IgD-negative memory B cell (primary cell): ENCODE data around the gene COX14. TPM values are rescaled to one million over a fixed set of nuclear protein-coding genes. Genes with fewer than 3 reads are reported as not detected.
A peak's percentile ranks its signal among the peaks of the same experiment; 100 is the strongest.

Experiments used
- H3K27ac Mint-ChIP-seq, 3 donors: one replicate each; pipeline ENCODE4 v1.8.0; 2020 to 2022; ENCODE audit warnings: mild to moderate bottlenecking in 3 of 3, mixed read lengths in 3 of 3, moderate library complexity in 1 of 3
- H3K27me3 Mint-ChIP-seq: one replicate; pipeline ENCODE4 v1.8.0; 2021; ENCODE audit warnings: mixed read lengths
- H3K36me3 Mint-ChIP-seq: one replicate; pipeline ENCODE4 v1.8.0; 2020; ENCODE audit warnings: mild to moderate bottlenecking, mixed read lengths
- H3K4me1 Mint-ChIP-seq, 3 donors: one replicate each; pipeline ENCODE4 v1.8.0; 2020 to 2022; ENCODE audit warnings: mixed read lengths in 3 of 3, mild to moderate bottlenecking in 1 of 3
- H3K4me3 Mint-ChIP-seq, 4 donors: one replicate each; pipeline ENCODE4 v1.8.0; 2020 to 2022; ENCODE audit warnings: mild to moderate bottlenecking in 4 of 4, mixed read lengths in 4 of 4, moderate library complexity in 3 of 4
- H3K9me3 Mint-ChIP-seq, 3 donors: one replicate each; pipeline ENCODE4 v1.8.0; 2020 to 2021; ENCODE audit warnings: mixed read lengths in 3 of 3, mild to moderate bottlenecking in 1 of 3
- polyA plus RNA-seq: library from polyadenylated mRNA; unstranded; fragments of 300-500 nt; fragmentation: Illumina TruSeq; gene quantifications from one replicate; pipeline ENCODE4 v1.2.3, GENCODE V29; 2021

The COX14 gene
- polyA plus RNA-seq, 1 donor from 2014 or later, result 224 TPM

DNA sequence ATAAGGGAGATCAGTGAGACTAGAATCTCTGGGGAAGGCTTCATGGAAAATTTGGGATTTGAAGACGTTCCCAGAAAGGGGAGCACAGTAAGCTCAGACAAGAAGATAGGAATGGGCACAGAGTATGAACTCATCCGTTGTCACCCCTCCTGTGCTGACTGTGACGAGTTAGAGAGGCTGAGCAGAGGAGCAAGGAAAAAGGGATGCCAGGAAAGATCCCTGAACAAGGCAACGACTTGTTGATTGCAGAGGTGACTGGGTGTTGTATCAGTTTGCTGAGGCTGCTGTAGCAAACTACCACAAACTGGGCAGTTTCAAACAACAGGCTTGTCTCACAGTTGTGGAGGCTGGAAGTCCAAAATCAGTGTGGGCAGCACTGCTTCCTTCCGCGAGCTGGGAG, 14.1 kb upstream of the COX14 start:
- Mint-ChIP-seq H3K9me3 (no peaks in the 10 kb centered on the region), H3K27me3 (no peaks in the 10 kb centered on the region), H3K4me1 (peaks cover 0 to 2% (median 0%) of the 10 kb centered on the region in 3 donors), H3K27ac (no peak overlapping the region), H3K36me3 (peaks cover 6% of the 10 kb centered on the region), H3K4me3 (no peak overlapping the region)

DNA sequence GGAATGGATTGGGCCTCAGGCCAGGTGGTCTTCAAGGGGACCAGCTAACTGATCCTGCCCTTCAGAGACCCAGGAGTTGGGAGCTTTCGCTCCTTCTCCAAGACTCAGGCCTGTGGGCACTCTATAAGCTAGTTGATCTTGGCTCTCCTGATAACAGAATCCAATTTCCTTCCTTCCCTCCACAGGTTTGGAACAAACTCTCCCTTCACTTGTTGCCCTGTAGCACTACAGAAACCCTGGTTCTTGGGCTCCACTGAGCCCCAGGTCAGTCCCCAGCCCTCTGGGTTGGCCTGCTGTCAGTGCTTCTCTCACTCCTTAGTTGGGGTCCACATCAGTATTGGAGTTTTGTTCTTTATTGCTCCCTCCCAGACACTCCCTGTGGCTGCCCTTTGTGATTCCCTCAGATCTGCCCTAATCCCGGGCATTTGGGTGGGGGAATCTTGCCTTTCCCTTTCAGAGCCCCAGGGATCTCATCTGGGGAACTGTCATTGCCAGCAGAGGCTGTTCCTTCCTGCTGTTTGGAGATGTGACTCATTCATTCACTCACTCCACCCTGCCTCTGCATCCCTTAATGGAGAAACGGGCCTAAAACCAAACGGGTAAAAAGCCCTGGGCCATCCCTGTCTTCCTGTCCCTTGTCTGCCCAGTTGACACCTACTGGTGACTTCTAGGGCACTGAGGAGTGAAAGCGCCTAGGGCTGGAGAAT, 12.6 kb upstream of the COX14 start:
- H3K36me3 Mint-ChIP-seq, result peaks cover 6% of the 10 kb centered on the region
- no peak overlapping the region for H3K27ac Mint-ChIP-seq
- no peaks in the 10 kb centered on the region for H3K9me3 Mint-ChIP-seq
- H3K4me3 Mint-ChIP-seq, result no peak overlapping the region
- H3K4me1 Mint-ChIP-seq, result peaks cover 0 to 2% (median 0%) of the 10 kb centered on the region in 3 donors
- H3K27me3 Mint-ChIP-seq, result no peaks in the 10 kb centered on the region

DNA sequence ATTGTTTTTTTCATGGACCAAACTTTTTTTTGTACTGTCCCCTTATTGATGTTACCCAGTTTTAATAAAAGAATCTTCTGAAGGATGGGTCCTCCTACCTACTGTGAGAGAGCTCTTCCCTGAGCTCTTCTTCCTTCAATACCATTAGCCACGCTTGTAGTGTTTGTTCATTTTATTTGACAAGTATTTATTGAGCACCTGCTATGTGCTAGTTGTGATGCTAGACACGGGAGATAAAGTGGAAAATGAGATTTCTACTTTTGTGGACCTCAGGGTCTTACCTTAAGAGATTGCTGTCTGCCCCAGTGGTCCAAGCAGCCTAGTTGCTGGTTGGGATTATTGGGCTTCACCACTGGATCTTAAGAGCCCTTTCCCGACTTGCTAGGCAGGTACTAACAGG, 11.5 kb upstream of the COX14 start:
- peaks cover 0 to 2% (median 0%) of the 10 kb centered on the region in 3 donors for H3K4me1 Mint-ChIP-seq
- H3K27me3 Mint-ChIP-seq, result no peaks in the 10 kb centered on the region
- H3K4me3 Mint-ChIP-seq, result no peak overlapping the region
- peak overlapping the region in 1 of 3 donors; percentile 82 for H3K27ac Mint-ChIP-seq
- no peaks in the 10 kb centered on the region for H3K9me3 Mint-ChIP-seq
- peaks cover 6% of the 10 kb centered on the region for H3K36me3 Mint-ChIP-seq

DNA sequence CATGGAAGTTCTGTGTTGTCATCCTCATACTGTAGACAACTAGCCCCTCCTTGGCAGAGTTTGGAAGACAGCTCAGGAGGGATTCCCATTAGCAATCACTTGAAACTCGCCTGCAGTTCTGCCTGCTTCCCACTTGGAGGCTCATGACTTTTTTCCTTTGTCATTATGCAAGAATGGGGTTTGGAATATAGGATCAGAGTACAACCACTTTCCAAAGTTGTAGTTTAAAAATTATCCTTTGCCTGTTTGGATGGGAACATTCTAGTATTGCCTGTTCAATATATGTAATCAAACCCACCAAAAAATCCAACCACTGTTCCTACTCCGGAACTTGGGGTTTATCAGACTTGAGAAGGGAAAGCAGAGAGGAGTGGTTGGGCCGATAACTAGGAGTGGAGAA, 10.4 kb upstream of the COX14 start:
- no peaks in the 10 kb centered on the region for H3K27me3 Mint-ChIP-seq
- H3K4me3 Mint-ChIP-seq, result no peak overlapping the region
- peaks cover 0 to 2% (median 2%) of the 10 kb centered on the region in 3 donors for H3K4me1 Mint-ChIP-seq
- no peaks in the 10 kb centered on the region for H3K9me3 Mint-ChIP-seq
- no peak overlapping the region for H3K27ac Mint-ChIP-seq
- H3K36me3 Mint-ChIP-seq, result peaks cover 8% of the 10 kb centered on the region

DNA sequence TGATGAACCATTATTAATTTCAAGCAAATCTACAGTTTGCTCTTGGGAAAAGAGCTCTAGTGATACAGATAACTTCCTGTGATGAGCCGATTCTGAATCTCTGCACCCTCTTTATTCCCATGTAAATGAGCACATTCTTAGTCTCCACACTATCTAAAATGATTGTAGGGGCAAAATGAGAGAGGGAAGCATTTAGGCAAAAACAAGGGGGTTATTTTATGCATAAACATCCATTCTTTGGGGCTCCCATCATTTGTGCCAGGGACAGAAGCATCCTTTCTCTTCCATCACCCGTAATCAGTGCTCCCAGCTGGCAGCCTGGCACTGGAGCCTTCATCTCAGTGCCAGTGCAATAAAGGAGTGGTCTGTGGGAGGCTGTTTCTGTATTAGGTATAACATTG, 9.9 kb upstream of the COX14 start:
- Mint-ChIP-seq H3K27ac (peak overlapping the region in 1 of 3 donors; percentile 64), H3K36me3 (peaks cover 5% of the 10 kb centered on the region), H3K27me3 (no peaks in the 10 kb centered on the region), H3K4me3 (no peak overlapping the region), H3K9me3 (no peaks in the 10 kb centered on the region), H3K4me1 (peaks cover 0 to 3% (median 2%) of the 10 kb centered on the region in 3 donors)

DNA sequence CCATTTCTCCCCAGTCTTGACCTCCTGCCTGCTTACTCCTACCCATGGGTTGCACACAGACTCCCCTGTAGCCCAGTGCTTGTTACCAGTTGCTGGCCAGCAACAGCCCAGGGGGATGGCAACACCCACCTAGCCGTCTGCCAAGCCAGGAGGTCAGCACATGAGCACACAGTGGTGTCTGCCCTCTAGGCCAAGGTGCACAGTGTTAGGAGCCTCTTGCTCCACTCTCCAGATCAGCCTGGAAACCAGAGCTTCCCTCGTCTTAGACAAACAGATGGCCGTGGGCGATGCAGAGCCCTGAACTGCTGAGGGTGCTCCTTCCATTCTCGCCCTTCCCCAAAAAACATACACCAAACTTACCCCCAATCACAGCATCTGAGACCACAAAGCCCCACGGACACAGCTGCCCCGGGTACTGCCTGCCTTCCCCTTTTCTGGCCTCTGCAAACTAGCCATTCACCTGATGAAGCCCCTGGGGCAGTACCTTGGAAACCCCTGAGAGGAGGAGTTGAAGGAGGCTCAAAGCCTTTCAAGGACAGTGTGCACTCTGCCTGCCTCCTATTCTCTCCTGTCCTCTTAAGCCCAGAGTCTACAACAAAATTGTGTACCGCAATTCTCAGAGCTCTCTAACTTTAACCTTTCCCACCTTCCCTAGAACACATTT, 9.3 kb upstream of the COX14 start:
- Mint-ChIP-seq H3K36me3 (peaks cover 5% of the 10 kb centered on the region), H3K27ac (peak overlapping the region in 1 of 3 donors; percentile 64), H3K4me3 (no peak overlapping the region), H3K9me3 (no peaks in the 10 kb centered on the region), H3K4me1 (peaks cover 0 to 4% (median 2%) of the 10 kb centered on the region in 3 donors), H3K27me3 (no peaks in the 10 kb centered on the region)

DNA sequence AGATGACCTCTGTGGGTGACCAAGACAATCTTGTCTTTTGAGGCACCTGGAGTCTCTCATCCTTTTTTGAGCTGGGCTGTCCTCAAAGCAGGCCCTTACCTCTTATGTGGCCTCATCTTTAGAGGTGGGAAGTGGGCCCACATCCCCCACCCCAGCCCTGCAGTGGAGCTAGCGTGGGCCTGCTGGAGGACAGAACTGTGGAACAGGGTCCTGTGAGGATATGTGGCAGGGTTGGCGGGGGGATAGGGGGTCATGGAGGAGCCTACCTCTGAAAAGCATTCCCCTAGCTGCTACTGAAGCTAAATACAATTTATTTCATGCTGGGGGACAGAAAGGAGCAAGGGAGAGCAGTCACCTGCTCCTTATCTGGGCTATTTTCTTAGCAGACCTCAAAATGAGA, 8.7 kb upstream of the COX14 start:
- peaks cover under 1 to 6% (median 3%) of the 10 kb centered on the region in 3 donors for H3K4me1 Mint-ChIP-seq

DNA sequence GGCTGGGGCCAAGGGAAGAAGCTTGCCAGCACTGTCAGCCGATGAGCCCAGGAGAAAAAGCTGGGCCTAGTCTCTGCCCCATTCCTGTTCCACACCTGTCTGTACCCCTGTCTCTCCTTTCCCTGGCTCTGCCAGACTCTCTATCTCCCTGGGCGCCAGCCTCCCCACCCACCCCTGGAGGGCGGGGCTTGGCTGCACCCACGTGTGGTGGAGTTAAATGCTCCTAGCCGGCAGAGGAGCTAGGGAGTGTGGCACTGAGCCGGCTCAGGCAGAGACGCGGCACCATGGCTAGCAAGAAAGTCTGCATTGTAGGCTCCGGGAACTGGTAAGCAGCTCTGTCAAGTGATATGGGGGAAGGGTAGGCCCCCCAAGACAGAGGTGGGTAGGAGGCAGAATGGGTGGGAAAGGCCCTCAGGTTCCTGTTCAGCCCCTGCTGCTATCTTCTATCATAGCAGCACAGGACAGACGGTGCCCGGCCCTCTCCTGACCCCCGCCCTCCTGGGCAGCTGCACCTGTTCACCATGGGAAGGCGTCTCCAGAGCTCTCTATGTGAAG, 8.2 kb upstream of the COX14 start, which contains the start of gene GPD1:
Gene GPD1 (plus strand): TSS at position 242 of the 555 bp plus-strand sequence. CDS start 43 bp downstream, at position 285.
- H3K9me3 Mint-ChIP-seq, result no peaks in the 10 kb centered on the region
- H3K36me3 Mint-ChIP-seq, result peaks cover 1% of the 10 kb centered on the region
- no peak within 1 kb of the TSS for H3K4me3 Mint-ChIP-seq
- H3K27me3 Mint-ChIP-seq, result no peaks in the 10 kb centered on the region
- H3K27ac Mint-ChIP-seq, result peak within 1 kb of the TSS in 2 of 3 donors; percentile 64
- peaks cover 4 to 11% (median 6%) of the 10 kb centered on the region in 3 donors for H3K4me1 Mint-ChIP-seq

More for the DNA sequence above, 8.7 kb upstream of the COX14 start:
- Mint-ChIP-seq H3K4me3 (no peak overlapping the region), H3K9me3 (no peaks in the 10 kb centered on the region), H3K36me3 (peaks cover 1% of the 10 kb centered on the region), H3K27me3 (no peaks in the 10 kb centered on the region), H3K27ac (peak overlapping the region in 1 of 3 donors; percentile 64)

DNA sequence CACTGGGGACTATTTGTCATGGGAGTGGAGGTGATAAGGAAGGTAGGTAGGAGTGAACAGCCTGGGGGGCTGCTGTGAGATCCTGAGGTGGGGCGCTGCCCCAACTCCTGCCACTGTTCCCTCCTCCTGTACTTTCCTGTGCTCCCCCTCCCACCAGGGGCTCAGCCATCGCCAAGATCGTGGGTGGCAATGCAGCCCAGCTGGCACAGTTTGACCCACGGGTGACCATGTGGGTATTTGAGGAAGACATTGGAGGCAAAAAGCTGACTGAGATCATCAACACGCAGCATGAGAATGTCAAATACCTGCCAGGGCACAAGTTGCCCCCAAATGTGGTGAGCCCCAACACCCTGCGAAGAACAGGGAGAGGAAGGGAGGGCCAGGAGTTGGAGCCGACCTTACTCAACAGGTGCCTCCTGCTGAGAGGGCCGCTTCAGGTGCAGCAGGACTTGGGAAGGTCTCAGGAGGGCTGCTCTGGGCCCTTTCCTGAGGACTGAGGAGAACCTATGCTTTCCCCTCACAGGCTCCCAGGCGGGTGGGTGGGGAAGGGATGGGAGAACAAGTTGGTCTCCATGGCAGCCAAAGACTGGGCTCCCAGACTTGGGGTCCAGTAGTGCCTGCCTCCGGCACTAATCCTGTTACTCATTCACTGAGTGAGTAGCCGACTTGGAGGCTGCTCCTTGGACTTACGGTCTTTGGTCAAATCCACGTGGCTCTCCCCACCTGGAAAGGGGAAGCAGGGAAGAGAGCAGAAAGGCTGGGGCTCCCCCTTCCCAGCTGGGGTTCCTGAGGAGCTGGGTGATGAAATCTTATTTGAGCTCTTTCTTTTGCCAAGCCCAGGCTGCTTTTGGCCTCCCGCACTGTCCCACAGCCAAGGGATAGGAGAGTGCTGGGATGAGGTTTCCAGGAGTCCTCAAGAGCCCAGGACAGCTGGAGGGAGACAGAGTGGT, 7.3 kb upstream of the COX14 start:
- Mint-ChIP-seq H3K4me3 (no peak overlapping the region), H3K9me3 (no peaks in the 10 kb centered on the region), H3K4me1 (peaks cover 4 to 11% (median 6%) of the 10 kb centered on the region in 3 donors), H3K27ac (peak overlapping the region in 1 of 3 donors; percentile 64), H3K27me3 (no peaks in the 10 kb centered on the region), H3K36me3 (peaks cover 1% of the 10 kb centered on the region)

DNA sequence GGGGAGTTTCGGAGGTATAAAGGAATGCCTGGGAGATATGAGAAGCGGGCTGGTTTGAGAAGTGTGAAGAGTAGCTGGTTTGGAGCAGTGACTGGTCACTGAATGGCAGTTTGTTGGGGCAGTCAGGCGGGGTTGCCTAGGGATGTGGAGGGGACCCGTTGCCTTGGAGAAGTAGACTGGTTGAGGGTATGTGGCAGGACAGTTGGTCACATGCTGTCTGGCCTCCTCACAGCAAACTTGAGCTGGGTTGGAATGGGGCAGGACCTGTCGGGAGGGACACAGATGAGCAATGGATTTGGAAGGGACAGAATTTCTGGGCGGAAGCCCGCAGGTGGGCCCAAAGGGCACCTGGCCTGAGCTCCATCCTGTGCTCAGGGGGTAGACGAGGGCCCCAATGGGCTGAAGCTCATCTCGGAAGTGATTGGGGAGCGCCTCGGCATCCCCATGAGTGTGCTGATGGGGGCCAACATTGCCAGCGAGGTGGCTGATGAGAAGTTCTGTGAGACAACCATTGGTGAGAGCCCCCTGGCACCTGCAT, 6.1 kb upstream of the COX14 start:
- no peak overlapping the region for H3K4me3 Mint-ChIP-seq
- peaks cover 11 to 19% (median 15%) of the 10 kb centered on the region in 3 donors for H3K4me1 Mint-ChIP-seq
- H3K27me3 Mint-ChIP-seq, result no peaks in the 10 kb centered on the region
- peaks cover 1% of the 10 kb centered on the region for H3K36me3 Mint-ChIP-seq
- peak overlapping the region in 2 of 3 donors; percentile 14 to 53 for H3K27ac Mint-ChIP-seq
- no peaks in the 10 kb centered on the region for H3K9me3 Mint-ChIP-seq

DNA sequence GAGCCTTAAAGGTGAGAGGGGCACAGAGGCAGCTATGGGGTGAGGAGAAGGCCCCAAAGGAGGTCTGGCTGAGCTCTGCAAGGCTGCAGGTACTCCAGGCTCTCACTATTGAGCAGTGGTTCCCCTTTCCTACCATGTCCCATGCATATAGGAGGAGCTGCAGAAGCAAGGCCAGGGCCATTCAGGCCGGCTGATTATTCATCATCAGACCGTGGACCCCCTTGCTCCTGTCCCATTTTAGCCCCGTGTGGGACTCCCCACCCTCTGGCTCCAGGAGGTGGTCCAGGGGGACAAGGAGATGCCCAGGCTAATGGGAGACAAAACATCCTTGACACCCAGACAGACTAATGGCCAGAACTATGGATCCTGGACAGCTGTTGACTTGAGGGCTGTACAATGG, 5.1 kb upstream of the COX14 start:
- Mint-ChIP-seq H3K9me3 (no peaks in the 10 kb centered on the region), H3K36me3 (peaks cover 1% of the 10 kb centered on the region), H3K4me1 (peaks cover 17 to 22% (median 17%) of the 10 kb centered on the region in 3 donors), H3K27ac (peak overlapping the region in 2 of 3 donors; percentile 36 to 69), H3K4me3 (peak overlapping the region in 1 of 4 donors; percentile 34), H3K27me3 (no peaks in the 10 kb centered on the region)

DNA sequence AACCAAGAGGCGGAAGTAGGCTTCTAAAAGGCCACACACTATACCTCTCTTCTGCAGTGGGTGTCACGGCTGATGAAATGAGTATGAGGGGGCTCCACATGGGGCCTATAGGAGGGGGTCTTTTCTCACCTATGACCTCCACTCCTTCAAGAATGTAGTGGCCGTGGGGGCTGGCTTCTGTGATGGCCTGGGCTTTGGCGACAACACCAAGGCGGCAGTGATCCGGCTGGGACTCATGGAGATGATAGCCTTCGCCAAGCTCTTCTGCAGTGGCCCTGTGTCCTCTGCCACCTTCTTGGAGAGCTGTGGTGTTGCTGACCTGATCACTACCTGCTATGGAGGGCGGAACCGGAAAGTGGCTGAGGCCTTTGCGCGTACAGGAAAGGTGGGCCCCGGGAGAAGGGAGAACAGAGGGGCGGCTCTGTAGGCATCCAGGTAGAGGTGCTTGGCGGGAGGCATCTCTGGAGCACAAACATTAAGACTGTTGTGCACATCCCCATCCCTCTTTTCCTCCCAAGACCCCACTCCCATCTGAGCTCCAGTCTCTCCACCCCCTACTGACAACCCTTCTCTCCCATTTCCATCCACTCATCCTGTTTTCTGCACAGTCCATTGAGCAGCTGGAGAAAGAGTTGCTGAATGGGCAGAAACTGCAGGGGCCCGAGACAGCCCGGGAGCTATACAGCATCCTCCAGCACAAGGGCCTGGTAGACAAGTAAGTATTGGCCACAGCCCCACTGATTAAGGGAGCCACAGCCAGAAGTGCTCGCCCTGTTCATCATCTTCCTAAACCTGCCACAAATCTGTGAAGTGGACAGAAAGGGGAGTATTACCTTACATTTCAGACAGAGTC, 4.4 kb upstream of the COX14 start:
- H3K4me3 Mint-ChIP-seq, result peak overlapping the region in 2 of 4 donors; percentile 34 to 49
- H3K27me3 Mint-ChIP-seq, result no peaks in the 10 kb centered on the region
- peak overlapping the region in 1 of 3 donors; percentile 36 for H3K27ac Mint-ChIP-seq
- peaks cover 17 to 22% (median 17%) of the 10 kb centered on the region in 3 donors for H3K4me1 Mint-ChIP-seq
- H3K36me3 Mint-ChIP-seq, result peaks cover 1% of the 10 kb centered on the region
- H3K9me3 Mint-ChIP-seq, result no peaks in the 10 kb centered on the region

DNA sequence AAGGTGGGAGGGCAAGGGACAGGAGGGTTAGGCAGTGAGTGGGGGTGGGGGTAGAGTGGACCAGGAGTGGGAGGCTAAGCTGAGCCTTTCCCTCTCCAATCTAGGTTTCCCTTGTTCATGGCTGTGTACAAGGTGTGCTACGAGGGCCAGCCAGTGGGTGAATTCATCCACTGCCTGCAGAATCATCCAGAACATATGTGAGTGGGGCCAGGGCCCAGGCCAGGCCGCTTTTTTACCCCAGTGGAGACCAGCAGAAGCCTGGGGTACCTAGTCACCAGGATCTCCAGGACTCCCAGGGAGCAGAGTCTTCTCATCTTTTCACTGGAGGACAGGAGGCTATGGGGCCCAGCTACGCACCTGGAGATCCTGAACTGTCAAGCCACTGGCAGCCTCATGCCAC, 2.7 kb upstream of the COX14 start:
- H3K36me3 Mint-ChIP-seq, result peaks cover 1% of the 10 kb centered on the region
- H3K4me1 Mint-ChIP-seq, result peaks cover 18 to 26% (median 18%) of the 10 kb centered on the region in 3 donors
- H3K9me3 Mint-ChIP-seq, result no peaks in the 10 kb centered on the region
- no peaks in the 10 kb centered on the region for H3K27me3 Mint-ChIP-seq
- H3K4me3 Mint-ChIP-seq, result no peak overlapping the region
- peak overlapping the region in 2 of 3 donors; percentile 71 to 86 for H3K27ac Mint-ChIP-seq
